HG02610 (cell line): ENCODE measurements around the gene ELSPBP1.
"Not testable (repeated sequence)": the region's sequence is repeated elsewhere in the genome, so short reads cannot be mapped to it uniquely, and the experiment has no call there.

ENCODE experiments used
- ATAC-seq: cut with Tn5 transposase; IDR thresholded peaks from one replicate; pipeline ENCODE4 v1.9.1; 2021; ENCODE audit warnings: mild to moderate bottlenecking, moderate library complexity; ENCODE audit not compliant: unreplicated experiment

ELSPBP1 gene

GRCh38 chr19:48041877-48042580, 47.6 kb downstream of the ELSPBP1 start:
- no peak for ATAC-seq

- no peak for ATAC-seq
These were observed 49.3 kb downstream of the ELSPBP1 start, which contains the start of gene CABP5 for GRCh38 chr19:48043675-48044258. Gene CABP5 (minus strand): TSS chr19:48044079. CDS start chr19:48043922, 157 bp downstream.

- ATAC-seq = no peak
These were observed 50.1 kb downstream of the ELSPBP1 start for GRCh38 chr19:48044561-48044960.

GRCh38 chr19:48051335-48052033, 57.1 kb downstream of the ELSPBP1 start:
- no peak for ATAC-seq

- no peak for ATAC-seq
These were observed 58.6 kb downstream of the ELSPBP1 start for GRCh38 chr19:48053076-48053475.

- ATAC-seq = no peak
These were observed 59.4 kb downstream of the ELSPBP1 start for GRCh38 chr19:48053856-48054255.

GRCh38 chr19:48059331-48059730, 64.9 kb downstream of the ELSPBP1 start:
- no peak for ATAC-seq

GRCh38 chr19:48060381-48060780, 65.9 kb downstream of the ELSPBP1 start:
- no peak for ATAC-seq

GRCh38 chr19:48061401-48062344, 67.2 kb downstream of the ELSPBP1 start:
- no peak for ATAC-seq

GRCh38 chr19:48064509-48064908, 70.1 kb downstream of the ELSPBP1 start:
- no peak for ATAC-seq

GRCh38 chr19:48069435-48069834, 75.0 kb downstream of the ELSPBP1 start:
- no peak for ATAC-seq

- not testable (repeated sequence) for ATAC-seq
These were observed 75.8 kb downstream of the ELSPBP1 start for GRCh38 chr19:48070177-48070769.
